HG03439 (cell line): Measurements from ENCODE around the gene MILR1.

Experiments used
- ATAC-seq: cut with Tn5 transposase; IDR thresholded peaks from one replicate; pipeline ENCODE4 v1.9.1; 2021; ENCODE audit warnings: mild to moderate bottlenecking, moderate library complexity; ENCODE audit not compliant: unreplicated experiment

Gene MILR1

GRCh38 chr17:64502021-64502420, 53.1 kb downstream of the MILR1 start:
- no peak for ATAC-seq

- ATAC-seq: no peak
These were observed 53.9 kb downstream of the MILR1 start for GRCh38 chr17:64502809-64503208.

GRCh38 chr17:64503341-64503740, 54.4 kb downstream of the MILR1 start:
- no peak for ATAC-seq

- no peak for ATAC-seq
These were observed 55.2 kb downstream of the MILR1 start for GRCh38 chr17:64503821-64504768.

GRCh38 chr17:64504769-64505339, 55.9 kb downstream of the MILR1 start:
- no peak for ATAC-seq

- no peak for ATAC-seq
These were observed 56.7 kb downstream of the MILR1 start for GRCh38 chr17:64505340-64506200.

- ATAC-seq: peak; percentile 66
These were observed 57.3 kb downstream of the MILR1 start, which contains the start of gene DDX5 for GRCh38 chr17:64506201-64506575. Gene DDX5 (minus strand): TSS chr17:64506289. CDS start chr17:64506119, 170 bp downstream.

- peak; percentile 53 for ATAC-seq
These were observed 57.9 kb downstream of the MILR1 start, which contains the start of gene CEP95 for GRCh38 chr17:64506576-64507412. Gene CEP95 (plus strand): TSS chr17:64506977. CDS start chr17:64507098, 121 bp downstream.

- ATAC-seq: peak; percentile 8
These were observed 58.5 kb downstream of the MILR1 start for GRCh38 chr17:64507413-64507782.

GRCh38 chr17:64508683-64509082, 59.8 kb downstream of the MILR1 start:
- ATAC-seq: no peak

GRCh38 chr17:64509179-64509578, 60.3 kb downstream of the MILR1 start:
- no peak for ATAC-seq

GRCh38 chr17:64515419-64515818, 66.5 kb downstream of the MILR1 start:
- no peak for ATAC-seq

- ATAC-seq: no peak
These were observed 66.9 kb downstream of the MILR1 start for GRCh38 chr17:64515829-64516228.
